HAP-1 (cell line): Measurements from ENCODE around the gene TSPAN5.

Experiments used
- DNase-seq, 2 experiments: peaks; one replicate each; pipeline ENCODE4 v3.0.0-alpha.2; 2016 to 2020; ENCODE audit warnings: low spot score in 2 of 2
- H3K27me3 ChIP-seq: fragments of 250-450 bp; sonication (Bioruptor Pico); 2 replicates; pipeline ENCODE4 v1.5.1; 2020; ENCODE audit warnings: low read depth, mild to moderate bottlenecking, moderate library complexity
- H3K36me3 ChIP-seq: fragments of 250-450 bp; sonication (Bioruptor Pico); replicated peaks from 2 replicates; pipeline ENCODE4 v1.5.1; 2020; ENCODE audit warnings: mild to moderate bottlenecking
- H3K4me1 ChIP-seq: fragments of 250-450 bp; sonication (Bioruptor Pico); 2 replicates; pipeline ENCODE4 v1.5.1; 2020; ENCODE audit warnings: mild to moderate bottlenecking
- H3K4me3 ChIP-seq: fragments of 250-450 bp; sonication (Bioruptor Pico); 2 replicates; pipeline ENCODE4 v1.5.1; 2020; ENCODE audit warnings: mild to moderate bottlenecking, moderate library complexity
- H3K9me3 ChIP-seq: fragments of 250-450 bp; sonication (Bioruptor Pico); 2 replicates; pipeline ENCODE4 v1.5.1; 2020; ENCODE audit warnings: mild to moderate bottlenecking, moderate library complexity
- in situ Hi-C: fragments of 300-500 bp; cut with MboI; formaldehyde crosslinking; loops from 3 replicates; pipeline ENCODE4 v1.14.3; 2020; ENCODE audit warnings: low sequenced_read_pairs, inconsistent platforms, mixed read lengths

Gene TSPAN5

DNA sequence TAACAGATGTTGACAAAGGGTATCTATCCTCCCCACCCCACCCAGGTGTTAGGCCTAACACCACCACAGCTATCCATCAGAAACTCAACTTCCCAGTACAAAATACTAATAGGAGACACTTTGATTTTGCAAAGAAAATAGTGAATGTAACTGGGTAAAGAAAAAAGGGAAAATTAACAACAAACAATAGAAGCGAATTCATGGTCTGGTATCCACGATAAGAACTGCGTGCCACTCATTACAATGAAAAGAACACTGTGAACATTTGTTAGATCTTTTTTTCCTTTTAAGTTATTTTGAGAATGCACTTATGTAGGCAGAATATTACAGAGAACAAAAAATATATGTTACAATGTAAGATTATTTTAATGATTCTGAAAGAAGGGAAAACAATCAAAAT lies 12.0 kb downstream of the TSPAN5 start:
- Histone ChIP-seq H3K27me3 (no peaks in the 10 kb centered on the region), H3K36me3 (no peaks in the 10 kb centered on the region), H3K4me1 (peaks cover 16% of the 10 kb centered on the region), H3K4me3 (no peak overlapping the region), H3K9me3 (no peaks in the 10 kb centered on the region)
- in situ Hi-C loops = no loop called here
- DNase-seq = no peak

DNA sequence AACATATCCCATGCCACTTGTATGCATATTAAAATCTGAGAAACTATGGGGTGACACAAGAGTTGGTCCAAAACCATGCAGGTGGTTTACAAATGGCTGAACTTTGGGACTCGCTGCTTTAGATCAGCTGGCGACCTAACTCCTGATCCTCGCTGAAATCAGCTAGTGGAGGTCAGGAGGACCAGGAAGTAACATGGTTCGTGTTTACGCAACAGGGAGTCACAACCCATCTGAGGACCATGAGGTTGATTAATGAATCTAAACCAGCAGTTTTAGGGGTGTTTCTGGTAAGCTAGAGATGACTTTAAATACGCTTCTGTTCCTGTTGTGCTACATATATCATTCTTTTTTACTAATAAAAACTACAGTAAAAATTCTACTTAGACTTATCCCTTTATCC lies 12.9 kb downstream of the TSPAN5 start:
- Histone ChIP-seq H3K9me3 (no peaks in the 10 kb centered on the region), H3K4me1 (peaks cover 21% of the 10 kb centered on the region), H3K27me3 (no peaks in the 10 kb centered on the region), H3K4me3 (no peak overlapping the region), H3K36me3 (no peaks in the 10 kb centered on the region)
- in situ Hi-C loops = no loop called here
- DNase-seq = no peak

DNA sequence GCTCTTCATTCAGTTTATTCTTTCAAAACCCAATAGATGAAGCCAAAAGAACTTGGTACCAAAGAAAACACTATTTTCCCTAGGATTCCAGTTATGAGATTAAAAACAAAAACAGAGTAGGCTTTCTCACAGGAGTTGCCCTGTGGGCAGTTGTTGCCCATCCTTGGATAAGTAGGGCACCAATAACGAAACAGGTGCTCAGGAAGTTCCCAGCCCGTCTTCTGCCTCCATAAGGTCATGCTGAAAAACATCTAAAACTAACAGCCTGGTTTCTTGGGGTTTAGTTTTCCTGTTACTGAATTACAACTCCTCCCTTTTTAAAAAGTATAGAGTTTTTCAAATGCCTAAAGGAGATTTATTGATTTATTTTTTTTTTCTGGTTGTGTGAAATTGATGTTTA lies 14.7 kb downstream of the TSPAN5 start:
- in situ Hi-C loops = no loop called here
- H3K36me3 ChIP-seq = no peaks in the 10 kb centered on the region
- no peaks in the 10 kb centered on the region for H3K27me3 ChIP-seq
- peaks cover 21% of the 10 kb centered on the region for H3K4me1 ChIP-seq
- H3K9me3 ChIP-seq = no peaks in the 10 kb centered on the region
- DNase-seq = no peak
- H3K4me3 ChIP-seq = no peak overlapping the region

DNA sequence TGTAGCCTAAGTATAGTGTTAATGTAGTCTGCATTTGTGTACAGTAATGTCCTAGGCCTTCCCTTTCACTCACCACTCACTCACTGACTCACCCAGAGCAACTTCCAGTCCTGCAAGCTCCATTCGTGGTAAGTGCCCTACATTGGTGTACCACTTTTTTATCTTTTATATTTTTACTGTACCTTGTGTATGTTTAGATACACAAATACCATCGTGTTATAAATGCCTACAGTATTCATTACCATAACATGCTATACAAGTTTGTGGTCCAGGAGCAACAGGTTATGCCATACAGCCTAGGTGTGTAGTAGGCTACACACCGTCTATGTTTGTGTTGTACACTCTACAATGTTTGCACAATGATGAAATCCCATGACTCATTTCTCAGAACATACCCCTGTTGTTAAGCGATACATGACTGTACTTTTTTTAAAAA lies 15.4 kb downstream of the TSPAN5 start:
- Histone ChIP-seq H3K9me3 (no peaks in the 10 kb centered on the region), H3K4me3 (no peak overlapping the region), H3K4me1 (peaks cover 21% of the 10 kb centered on the region), H3K36me3 (no peaks in the 10 kb centered on the region), H3K27me3 (no peaks in the 10 kb centered on the region)
- no peak for DNase-seq
- in situ Hi-C loops = no loop called here

DNA sequence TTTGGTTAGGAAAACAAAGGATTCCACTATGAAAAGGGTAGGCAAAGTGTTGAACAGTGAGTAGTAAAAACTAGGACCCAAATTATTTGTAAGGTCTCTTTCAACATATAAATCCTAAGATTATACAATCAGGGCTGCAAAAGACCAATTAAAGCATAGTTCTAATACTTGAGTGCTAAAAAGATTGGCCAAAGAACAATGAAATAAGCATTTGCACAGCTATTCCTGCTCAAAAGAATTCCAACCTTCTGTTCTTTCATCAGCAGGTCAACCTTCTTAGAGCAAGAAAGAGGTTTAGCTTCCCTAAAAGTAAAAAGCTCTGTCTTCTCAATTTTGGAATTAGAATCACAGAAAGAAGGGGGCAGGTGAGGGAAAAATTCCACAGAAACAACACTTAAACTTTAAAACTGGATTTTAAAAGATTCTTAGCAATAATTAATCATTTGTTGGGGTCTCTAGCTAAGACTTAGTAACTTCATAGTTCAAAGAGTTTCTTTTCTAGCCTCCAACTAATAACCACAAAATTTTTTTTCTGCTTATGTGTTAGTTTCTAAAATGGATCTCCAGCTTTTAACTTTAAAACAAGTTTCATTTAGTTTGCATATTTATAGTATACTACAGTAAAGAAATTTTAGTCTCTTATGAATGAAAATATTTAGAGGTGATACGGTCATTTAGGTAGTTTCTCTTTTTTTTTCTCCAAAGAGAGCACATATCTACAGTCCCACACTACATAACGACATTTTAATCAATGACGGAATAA lies 16.3 kb downstream of the TSPAN5 start:
- H3K4me3 ChIP-seq = no peak overlapping the region
- H3K36me3 ChIP-seq = no peaks in the 10 kb centered on the region
- H3K27me3 ChIP-seq = no peaks in the 10 kb centered on the region
- in situ Hi-C loops = no loop called here
- H3K4me1 ChIP-seq = peaks cover 21% of the 10 kb centered on the region
- peak in 1 of 2 experiments; percentile 72 for DNase-seq
- H3K9me3 ChIP-seq = no peaks in the 10 kb centered on the region

DNA sequence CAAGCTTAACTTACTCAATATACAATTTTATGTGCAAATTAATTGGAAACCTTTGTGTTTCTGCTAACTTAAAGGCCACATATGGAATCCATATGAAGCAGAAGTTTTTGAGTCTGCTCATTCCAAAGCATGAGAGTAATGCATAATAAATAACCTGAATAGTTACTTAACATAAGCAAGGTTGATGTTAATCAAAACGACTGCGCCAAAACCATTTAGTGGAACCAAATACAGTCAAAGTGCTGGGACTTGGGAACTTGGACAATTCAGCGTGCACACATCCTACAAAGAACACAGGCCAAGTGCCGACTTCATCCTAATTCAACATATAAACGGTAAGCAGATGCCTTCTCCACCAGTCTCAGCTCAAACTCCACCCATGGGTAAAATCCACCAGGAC lies 17.0 kb downstream of the TSPAN5 start:
- peaks cover 21% of the 10 kb centered on the region for H3K4me1 ChIP-seq
- in situ Hi-C loops = no loop called here
- H3K9me3 ChIP-seq = no peaks in the 10 kb centered on the region
- no peak overlapping the region for H3K4me3 ChIP-seq
- H3K36me3 ChIP-seq = no peaks in the 10 kb centered on the region
- DNase-seq = no peak
- H3K27me3 ChIP-seq = no peaks in the 10 kb centered on the region

DNA sequence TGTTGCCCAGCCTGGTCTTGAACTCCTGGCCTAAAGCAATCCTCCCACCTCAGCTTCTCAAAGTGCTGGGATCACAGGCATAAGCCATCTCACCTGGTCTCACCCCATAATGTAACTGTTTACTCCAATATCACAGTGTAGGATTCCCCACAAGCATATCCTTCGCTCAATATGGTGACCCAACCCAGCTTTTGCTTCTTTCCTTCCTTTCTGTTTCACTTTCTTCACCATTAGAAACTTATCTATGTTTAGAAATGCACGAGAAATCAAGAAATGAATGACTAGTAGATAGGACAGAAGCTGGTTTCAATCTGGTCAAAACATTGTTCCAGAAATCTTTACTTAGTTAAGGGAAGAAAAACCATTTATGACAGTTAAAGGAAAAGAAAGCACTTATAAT lies 18.9 kb downstream of the TSPAN5 start:
- no peak overlapping the region for H3K4me3 ChIP-seq
- DNase-seq = no peak

DNA sequence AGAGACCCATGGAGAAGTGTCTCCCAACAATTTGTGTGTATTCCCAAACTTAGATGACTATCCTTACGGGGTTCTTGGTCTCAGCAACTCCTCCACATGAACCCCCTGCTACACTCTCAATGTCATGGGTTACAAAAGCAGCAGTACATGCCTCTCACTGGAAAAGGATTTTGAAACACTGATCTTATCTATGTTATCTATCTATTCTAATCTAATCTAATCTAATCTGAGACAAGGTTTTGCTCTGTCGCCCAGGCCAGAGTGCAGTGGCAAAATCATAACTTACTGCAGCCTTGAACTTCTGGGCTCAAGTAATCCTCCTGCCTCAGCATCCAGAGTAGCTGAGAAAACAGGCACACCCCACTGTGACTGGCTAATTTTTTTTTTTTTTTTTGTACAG lies 19.3 kb downstream of the TSPAN5 start:
- no peak for DNase-seq
- H3K4me1 ChIP-seq = peaks cover 15% of the 10 kb centered on the region
- in situ Hi-C loops = no loop called here
- no peaks in the 10 kb centered on the region for H3K36me3 ChIP-seq
- no peaks in the 10 kb centered on the region for H3K9me3 ChIP-seq
- H3K27me3 ChIP-seq = no peaks in the 10 kb centered on the region
- H3K4me3 ChIP-seq = no peak overlapping the region

More for the DNA sequence above, 18.9 kb downstream of the TSPAN5 start:
- peaks cover 15% of the 10 kb centered on the region for H3K4me1 ChIP-seq
- H3K9me3 ChIP-seq = no peaks in the 10 kb centered on the region
- H3K27me3 ChIP-seq = no peaks in the 10 kb centered on the region
- H3K36me3 ChIP-seq = no peaks in the 10 kb centered on the region
- in situ Hi-C loops = no loop called here

DNA sequence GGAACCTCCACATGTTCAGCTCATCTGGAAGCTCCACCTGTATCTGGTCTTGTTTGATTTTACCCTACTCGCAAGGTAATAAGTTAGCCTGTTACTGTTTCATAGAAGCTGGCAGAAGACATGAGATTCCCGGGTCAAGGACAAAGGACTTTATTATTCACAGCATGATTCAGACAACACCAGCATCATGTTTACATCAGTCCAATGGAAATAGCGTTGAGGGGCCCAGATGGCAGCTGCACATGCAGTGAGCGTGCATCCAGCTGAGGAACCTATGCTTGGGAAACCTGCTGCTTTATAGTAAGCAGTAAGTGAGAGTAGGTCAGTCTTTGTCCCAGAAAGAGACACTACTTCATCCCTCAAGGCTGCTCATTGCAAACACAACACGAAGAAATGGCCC lies 19.8 kb downstream of the TSPAN5 start:
- no peak overlapping the region for H3K4me3 ChIP-seq
- DNase-seq = no peak
- no peaks in the 10 kb centered on the region for H3K36me3 ChIP-seq
- no peaks in the 10 kb centered on the region for H3K27me3 ChIP-seq
- in situ Hi-C loops = no loop called here
- peaks cover 15% of the 10 kb centered on the region for H3K4me1 ChIP-seq
- no peaks in the 10 kb centered on the region for H3K9me3 ChIP-seq

DNA sequence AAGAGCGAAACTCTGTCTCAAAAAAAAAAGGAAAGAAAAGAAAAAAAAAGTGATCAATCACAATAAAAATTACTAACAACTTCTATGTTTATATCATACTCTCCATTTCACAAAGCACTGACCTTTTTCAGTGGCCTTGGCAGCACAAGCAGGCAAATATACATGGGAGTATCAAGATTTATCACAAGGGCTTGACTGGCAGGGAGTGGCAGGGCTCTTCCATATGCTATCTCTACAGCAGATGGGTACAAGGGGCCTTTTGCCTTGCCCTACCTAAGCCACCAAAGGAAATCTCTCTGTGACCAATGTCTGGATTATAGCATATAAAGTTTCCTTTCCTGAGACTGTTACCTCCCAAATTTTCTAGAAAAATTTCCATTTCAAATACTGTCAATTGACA lies 24.4 kb downstream of the TSPAN5 start:
- H3K9me3 ChIP-seq = no peaks in the 10 kb centered on the region
- DNase-seq = no peak
- no peaks in the 10 kb centered on the region for H3K27me3 ChIP-seq
- in situ Hi-C loops = no loop called here
- H3K36me3 ChIP-seq = no peaks in the 10 kb centered on the region
- H3K4me3 ChIP-seq = no peak overlapping the region
- H3K4me1 ChIP-seq = no peaks in the 10 kb centered on the region

DNA sequence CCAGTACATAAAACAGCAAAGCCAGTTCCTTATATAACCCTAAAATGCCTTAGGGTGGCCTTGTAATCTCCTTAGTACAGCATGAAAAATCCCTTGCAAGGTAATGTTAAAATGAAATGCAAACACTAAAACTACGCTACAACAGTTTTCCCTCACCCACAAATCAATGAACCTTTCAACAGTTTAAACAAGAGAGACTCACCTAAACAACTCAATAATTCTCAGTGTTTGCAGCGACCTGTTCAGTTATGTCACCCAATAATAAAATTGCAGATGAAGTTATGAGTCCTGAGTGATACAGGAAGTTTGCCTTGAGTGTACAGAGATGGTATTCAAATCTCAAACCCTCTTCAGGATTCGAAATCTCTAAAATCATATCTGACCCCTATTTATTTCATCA lies 25.3 kb downstream of the TSPAN5 start:
- Histone ChIP-seq H3K4me3 (no peak overlapping the region), H3K27me3 (no peaks in the 10 kb centered on the region), H3K4me1 (no peaks in the 10 kb centered on the region), H3K9me3 (peaks cover under 1% of the 10 kb centered on the region; the same call in 1 of the 2 replicates), H3K36me3 (no peaks in the 10 kb centered on the region)
- no peak for DNase-seq
- in situ Hi-C loops = no loop called here

DNA sequence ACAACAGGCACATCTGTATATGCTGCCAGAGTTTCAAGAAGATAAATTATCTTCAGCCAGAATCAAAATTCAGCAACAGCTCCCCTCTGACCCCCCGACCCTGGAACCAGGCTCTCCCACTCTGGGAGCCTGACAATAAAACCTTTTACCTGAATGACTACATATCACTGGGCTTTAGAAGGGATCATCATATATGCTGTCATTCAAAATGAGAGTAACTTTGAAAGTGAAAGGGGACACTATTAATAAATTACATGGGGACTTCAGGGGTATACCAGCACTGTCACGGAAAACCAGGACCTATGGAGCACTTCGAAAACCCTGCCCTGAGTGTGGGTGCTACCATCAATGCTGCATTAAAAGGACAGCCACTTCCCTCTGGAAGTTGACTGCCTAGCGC lies 26.2 kb downstream of the TSPAN5 start:
- in situ Hi-C loops = no loop called here
- DNase-seq = no peak
- peaks cover 3% of the 10 kb centered on the region; the same call in 1 of the 2 replicates for H3K9me3 ChIP-seq
- no peaks in the 10 kb centered on the region for H3K4me1 ChIP-seq
- no peak overlapping the region for H3K4me3 ChIP-seq
- no peaks in the 10 kb centered on the region for H3K27me3 ChIP-seq
- no peaks in the 10 kb centered on the region for H3K36me3 ChIP-seq

DNA sequence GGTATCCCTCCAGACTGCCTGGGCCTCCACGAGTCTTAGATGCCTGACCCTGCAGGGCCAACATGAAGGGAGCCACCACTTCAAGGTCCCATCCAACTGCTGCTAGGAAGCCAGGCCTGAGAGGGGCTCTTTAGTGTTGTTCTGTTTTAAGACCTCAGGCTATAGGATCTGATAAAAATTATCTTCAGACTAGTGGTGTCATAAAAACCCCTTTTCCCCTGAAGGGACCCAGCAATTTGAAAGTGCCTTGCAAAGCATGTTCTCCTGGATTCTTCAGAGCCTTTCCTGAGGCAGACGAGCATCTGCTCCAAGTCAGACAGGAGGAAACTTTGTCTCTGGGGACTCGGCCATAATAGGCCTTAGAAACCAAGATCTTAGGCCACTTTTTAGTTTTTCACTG lies 26.9 kb downstream of the TSPAN5 start:
- H3K4me1 ChIP-seq = no peaks in the 10 kb centered on the region
- no peak for DNase-seq
- in situ Hi-C loops = no loop called here
- no peaks in the 10 kb centered on the region for H3K36me3 ChIP-seq
- H3K27me3 ChIP-seq = no peaks in the 10 kb centered on the region
- H3K9me3 ChIP-seq = peaks cover 3% of the 10 kb centered on the region; the same call in 1 of the 2 replicates
- H3K4me3 ChIP-seq = no peak overlapping the region

DNA sequence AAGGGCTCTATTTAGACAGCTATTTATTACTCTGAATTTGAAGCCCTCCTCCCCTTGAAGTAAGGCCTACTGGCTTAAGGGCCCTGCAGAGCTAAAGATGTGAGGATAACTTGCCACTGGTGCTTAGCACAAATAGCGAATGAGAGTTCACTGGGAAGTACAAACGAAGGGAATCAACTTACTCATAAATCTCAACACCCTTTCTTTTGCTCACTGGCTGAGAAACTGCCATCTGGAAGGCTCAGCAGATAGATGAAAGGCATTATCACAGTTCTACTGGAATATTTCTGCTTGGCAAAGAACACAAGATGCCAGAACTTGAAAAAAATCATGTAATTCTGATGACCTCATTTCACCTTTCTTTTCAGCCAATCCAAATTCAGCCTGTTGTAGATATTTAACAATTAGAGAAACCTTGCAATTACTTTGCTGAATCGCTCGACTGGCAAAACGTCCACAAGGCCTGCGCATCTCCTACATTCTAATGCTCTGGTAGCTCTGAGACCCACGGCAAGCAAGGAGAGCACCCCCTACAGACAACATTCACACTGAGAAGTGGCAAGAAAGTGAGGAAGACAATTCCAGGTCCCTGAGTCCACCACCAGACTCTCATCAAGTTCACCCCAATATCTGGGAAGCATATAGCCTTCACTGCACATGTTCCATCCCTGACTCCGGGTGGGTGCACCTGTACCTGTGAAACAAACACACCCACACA lies 27.5 kb downstream of the TSPAN5 start:
- no peak overlapping the region for H3K4me3 ChIP-seq
- H3K4me1 ChIP-seq = no peaks in the 10 kb centered on the region
- in situ Hi-C loops = no loop called here
- no peak for DNase-seq
- H3K36me3 ChIP-seq = no peaks in the 10 kb centered on the region
- H3K27me3 ChIP-seq = peaks cover 4% of the 10 kb centered on the region; the same call in 1 of the 2 replicates
- peaks cover 3% of the 10 kb centered on the region; the same call in 1 of the 2 replicates for H3K9me3 ChIP-seq
